GM23338 (cell line): ENCODE measurements around the gene PNPLA3. TPM values are rescaled to one million over a fixed set of nuclear protein-coding genes. Genes with fewer than 3 reads are reported as not detected.

ENCODE experiments used
- ATAC-seq: fragments of 200-7000 bp; cut with Tn5 transposase; 3 replicates; pipeline ENCODE4 v1.9.1; 2020
- DNase-seq: peaks from one replicate; pipeline ENCODE4 v3.0.0-alpha.2; 2015; ENCODE audit warnings: low spot score
- H2AFZ ChIP-seq: fragments of 200-600 bp; sonication (generic); 2 replicates; pipeline ENCODE4 v1.8.0; 2016; ENCODE audit warnings: antibody characterized with exemption, mild to moderate bottlenecking, moderate library complexity
- H3F3A ChIP-seq: fragments of 200-600 bp; sonication (generic); replicated peaks from 2 replicates; pipeline ENCODE4 v1.8.0; 2017; ENCODE audit warnings: antibody characterized with exemption, mixed run types, low read depth
- H3K27ac ChIP-seq: fragments of 200-600 bp; sonication (generic); 2 replicates; pipeline ENCODE4 v1.6.1; 2016; ENCODE audit warnings: low read depth
- H3K27me3 ChIP-seq: fragments of 200-600 bp; sonication (generic); 2 replicates; pipeline ENCODE4 v1.8.0; 2016; ENCODE audit warnings: mild to moderate bottlenecking, mixed run types, moderate library complexity; ENCODE audit not compliant: insufficient read depth
- H3K36me3 ChIP-seq: fragments of 200-600 bp; sonication (generic); 2 replicates; pipeline ENCODE4 v1.8.0; 2016; ENCODE audit warnings: mild to moderate bottlenecking; ENCODE audit not compliant: insufficient read depth
- H3K4me1 ChIP-seq: fragments of 200-600 bp; sonication (generic); 2 replicates; pipeline ENCODE4 v1.8.0; 2016; ENCODE audit warnings: mild to moderate bottlenecking, moderate library complexity; ENCODE audit not compliant: insufficient read depth
- H3K4me2 ChIP-seq: fragments of 200-600 bp; sonication (generic); 2 replicates; pipeline ENCODE4 v1.7.1; 2017; ENCODE audit warnings: mixed run types
- H3K4me3 ChIP-seq: fragments of 200-600 bp; sonication (generic); 2 replicates; pipeline ENCODE4 v1.6.1; 2016; ENCODE audit warnings: mixed run types
- H3K79me2 ChIP-seq: fragments of 200-600 bp; sonication (generic); replicated peaks from 2 replicates; pipeline ENCODE4 v1.8.0; 2017; ENCODE audit warnings: mild to moderate bottlenecking; ENCODE audit not compliant: insufficient read depth
- H3K9me2 ChIP-seq: fragments of 200-600 bp; sonication (generic); 2 replicates; pipeline ENCODE4 v1.8.0; 2017; ENCODE audit not compliant: insufficient read depth
- H4K20me1 ChIP-seq: fragments of 200-600 bp; sonication (generic); replicated peaks from 2 replicates; pipeline ENCODE4 v1.8.0; 2017; ENCODE audit warnings: mild to moderate bottlenecking; ENCODE audit not compliant: insufficient read depth
- H3K27ac Mint-ChIP-seq: 2 replicates; pipeline ENCODE4 v1.8.0; 2020; ENCODE audit warnings: inconsistent platforms, mild to moderate bottlenecking, moderate library complexity, mixed read lengths
- H3K27me3 Mint-ChIP-seq: 3 replicates; pipeline ENCODE4 v1.8.0; 2022; ENCODE audit warnings: low read depth, mild to moderate bottlenecking, moderate library complexity, mixed read lengths, inconsistent platforms; ENCODE audit not compliant: insufficient read depth, poor library complexity
- H3K36me3 Mint-ChIP-seq: 3 replicates; pipeline ENCODE4 v1.8.0; 2021; ENCODE audit warnings: low read depth, mild to moderate bottlenecking, inconsistent platforms, moderate library complexity, mixed read lengths
- H3K4me1 Mint-ChIP-seq: 3 replicates; pipeline ENCODE4 v1.8.0; 2020; ENCODE audit warnings: mild to moderate bottlenecking, inconsistent platforms, mixed read lengths
- H3K4me3 Mint-ChIP-seq: 3 replicates; pipeline ENCODE4 v1.8.0; 2021; ENCODE audit warnings: moderate library complexity, mild to moderate bottlenecking, inconsistent platforms, mixed read lengths
- H3K9me3 Mint-ChIP-seq: 3 replicates; pipeline ENCODE4 v1.8.0; 2020; ENCODE audit warnings: moderate library complexity, mild to moderate bottlenecking, inconsistent platforms, mixed read lengths
- CREB1 ChIP-seq: fragments of 250-450 bp; sonication (Bioruptor Pico); IDR thresholded peaks from 2 replicates; pipeline ENCODE4 v1.5.0; 2020; ENCODE audit warnings: low read depth, mild to moderate bottlenecking, moderate library complexity
- EZH2phosphoT487 ChIP-seq: fragments of 200-600 bp; sonication (generic); IDR thresholded peaks from one replicate; pipeline ENCODE4 v1.8.1; 2018; ENCODE audit warnings: antibody characterized with exemption; ENCODE audit not compliant: unreplicated experiment
- JUNB ChIP-seq: IDR thresholded peaks from one replicate; pipeline ENCODE4 v1.6.1; 2016; ENCODE audit warnings: antibody characterized with exemption; ENCODE audit not compliant: unreplicated experiment
- NANOG ChIP-seq: IDR thresholded peaks from 2 replicates; pipeline ENCODE4 v1.6.1; 2016; ENCODE audit warnings: antibody characterized with exemption, borderline replicate concordance
- POLR2AphosphoS5 ChIP-seq: IDR thresholded peaks from 2 replicates; pipeline ENCODE4 v1.6.1; 2016; ENCODE audit warnings: antibody characterized with exemption, low read depth
- STAT1 ChIP-seq: IDR thresholded peaks from one replicate; pipeline ENCODE4 v1.6.1; 2016; ENCODE audit warnings: antibody characterized with exemption; ENCODE audit not compliant: unreplicated experiment
- ZNF114 ChIP-seq: fragments of 250-450 bp; sonication (Bioruptor Pico); IDR thresholded peaks from 2 replicates; pipeline ENCODE4 v1.5.0; 2020; ENCODE audit warnings: mild to moderate bottlenecking, moderate library complexity
- ZNF331 ChIP-seq: fragments of 250-450 bp; sonication (Bioruptor Pico); IDR thresholded peaks from 2 replicates; pipeline ENCODE4 v1.5.0; 2020; ENCODE audit warnings: low read depth, mild to moderate bottlenecking, moderate library complexity
- polyA plus RNA-seq: library from polyadenylated mRNA; unstranded; fragments of >200 nt; fragmentation: Nextera tagmentation; extraction: Ambion mirVana; gene quantifications from 2 replicates; pipeline ENCODE4 v1.2.1, GENCODE V29; 2016
- total RNA-seq: library from RNA; depleted of rRNA; stranded (reverse); fragments of >200 nt; shearing (Covaris generic); gene quantifications from 2 replicates; pipeline ENCODE4 v1.2.3, GENCODE V29; 2014
- TF ChIP-seq, protein P1 (sequence below): fragments of 250-450 bp; sonication (Bioruptor Pico); IDR thresholded peaks from 2 replicates; pipeline ENCODE4 v1.5.0; 2020; ENCODE audit warnings: mild to moderate bottlenecking, moderate library complexity
- TF ChIP-seq, protein P2 (sequence below), 2 experiments: fragments of 200-600 bp in 1 of 2; sonication (generic) in 1 of 2; conservative IDR thresholded peaks; 2 replicates each; pipeline versions ENCODE4 v1.5.1 to v1.6.1; 2016 to 2017; ENCODE audit warnings: antibody characterized with exemption in 2 of 2, low read depth in 2 of 2, mild to moderate bottlenecking in 2 of 2, moderate library complexity in 1 of 2
- TF ChIP-seq, protein P3 (sequence below): IDR thresholded peaks from 2 replicates; pipeline ENCODE4 v1.6.1; 2016; ENCODE audit warnings: antibody characterized with exemption
- TF ChIP-seq, protein P4 (sequence below): IDR thresholded peaks from one replicate; pipeline ENCODE4 v1.6.1; 2018; ENCODE audit warnings: antibody characterized with exemption; ENCODE audit not compliant: unreplicated experiment

PNPLA3 gene
- total and polyA plus RNA-seq, 2 experiments from 2014 or later = 17.7 to 23.4 TPM

DNA sequence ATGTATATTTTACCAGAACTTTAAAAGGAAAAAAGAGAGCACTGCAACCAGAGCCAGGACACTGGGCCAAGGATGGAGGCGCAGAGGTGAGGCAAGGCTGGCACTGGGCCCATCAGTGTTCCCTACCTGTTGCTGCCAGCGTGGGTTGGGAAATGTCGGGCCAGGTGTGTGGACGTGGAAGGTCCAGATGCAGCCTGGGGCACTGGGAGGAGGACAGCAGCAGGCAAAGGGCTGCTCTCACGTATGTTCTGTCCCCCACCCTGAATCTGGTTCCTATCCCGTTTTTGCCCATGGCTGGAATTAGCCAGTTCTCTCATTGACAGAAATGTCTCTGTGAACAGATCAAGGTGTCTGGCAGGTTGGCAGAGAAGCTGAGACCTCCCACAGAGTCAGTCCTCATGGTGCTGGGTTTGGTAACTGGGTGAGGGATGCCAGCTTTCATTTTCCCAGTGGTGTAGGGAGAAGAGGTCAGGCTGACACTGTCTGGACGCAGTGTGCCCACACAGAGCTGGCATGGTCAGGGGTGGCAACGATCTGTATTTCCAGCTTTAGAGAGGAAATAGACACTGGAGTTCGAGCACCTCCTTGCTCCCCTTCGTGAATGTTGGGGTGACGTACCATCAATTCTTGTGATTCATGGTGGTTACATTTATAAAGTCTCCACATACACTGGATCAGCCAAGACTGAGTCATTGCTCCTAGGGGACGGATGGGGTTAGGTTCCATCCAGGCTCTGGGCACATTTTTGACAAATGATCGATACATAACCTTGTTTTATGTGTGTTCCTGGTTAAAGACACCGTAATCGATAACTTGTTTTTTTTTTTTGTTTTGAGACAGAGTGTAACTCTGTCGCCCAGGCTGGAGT, 4.3 kb upstream of the PNPLA3 start:
- Histone ChIP-seq H2AFZ (no peak overlapping the region), H3K79me2 (peaks cover under 1% of the 10 kb centered on the region), H3K36me3 (no peaks in the 10 kb centered on the region), H4K20me1 (no peaks in the 10 kb centered on the region), H3K27me3 (no peaks in the 10 kb centered on the region), H3K4me2 (no peak overlapping the region), H3K4me3 (no peak overlapping the region), H3K9me2 (no peaks in the 10 kb centered on the region), H3K4me1 (peaks cover 6% of the 10 kb centered on the region), H3F3A (no peaks in the 10 kb centered on the region), H3K27ac (no peak overlapping the region)
- H3K27me3 Mint-ChIP-seq = peaks cover 6% of the 10 kb centered on the region
- peaks cover 4% of the 10 kb centered on the region; the same call in 2 of the 3 replicates for H3K9me3 Mint-ChIP-seq
- peaks cover 14% of the 10 kb centered on the region for H3K4me1 Mint-ChIP-seq
- ATAC-seq (no peak), DNase-seq (no peak)
- no peak for TF ChIP-seq ZNF331 (CRISPR knock-in tag)
- TF ChIP-seq, protein P1, sequence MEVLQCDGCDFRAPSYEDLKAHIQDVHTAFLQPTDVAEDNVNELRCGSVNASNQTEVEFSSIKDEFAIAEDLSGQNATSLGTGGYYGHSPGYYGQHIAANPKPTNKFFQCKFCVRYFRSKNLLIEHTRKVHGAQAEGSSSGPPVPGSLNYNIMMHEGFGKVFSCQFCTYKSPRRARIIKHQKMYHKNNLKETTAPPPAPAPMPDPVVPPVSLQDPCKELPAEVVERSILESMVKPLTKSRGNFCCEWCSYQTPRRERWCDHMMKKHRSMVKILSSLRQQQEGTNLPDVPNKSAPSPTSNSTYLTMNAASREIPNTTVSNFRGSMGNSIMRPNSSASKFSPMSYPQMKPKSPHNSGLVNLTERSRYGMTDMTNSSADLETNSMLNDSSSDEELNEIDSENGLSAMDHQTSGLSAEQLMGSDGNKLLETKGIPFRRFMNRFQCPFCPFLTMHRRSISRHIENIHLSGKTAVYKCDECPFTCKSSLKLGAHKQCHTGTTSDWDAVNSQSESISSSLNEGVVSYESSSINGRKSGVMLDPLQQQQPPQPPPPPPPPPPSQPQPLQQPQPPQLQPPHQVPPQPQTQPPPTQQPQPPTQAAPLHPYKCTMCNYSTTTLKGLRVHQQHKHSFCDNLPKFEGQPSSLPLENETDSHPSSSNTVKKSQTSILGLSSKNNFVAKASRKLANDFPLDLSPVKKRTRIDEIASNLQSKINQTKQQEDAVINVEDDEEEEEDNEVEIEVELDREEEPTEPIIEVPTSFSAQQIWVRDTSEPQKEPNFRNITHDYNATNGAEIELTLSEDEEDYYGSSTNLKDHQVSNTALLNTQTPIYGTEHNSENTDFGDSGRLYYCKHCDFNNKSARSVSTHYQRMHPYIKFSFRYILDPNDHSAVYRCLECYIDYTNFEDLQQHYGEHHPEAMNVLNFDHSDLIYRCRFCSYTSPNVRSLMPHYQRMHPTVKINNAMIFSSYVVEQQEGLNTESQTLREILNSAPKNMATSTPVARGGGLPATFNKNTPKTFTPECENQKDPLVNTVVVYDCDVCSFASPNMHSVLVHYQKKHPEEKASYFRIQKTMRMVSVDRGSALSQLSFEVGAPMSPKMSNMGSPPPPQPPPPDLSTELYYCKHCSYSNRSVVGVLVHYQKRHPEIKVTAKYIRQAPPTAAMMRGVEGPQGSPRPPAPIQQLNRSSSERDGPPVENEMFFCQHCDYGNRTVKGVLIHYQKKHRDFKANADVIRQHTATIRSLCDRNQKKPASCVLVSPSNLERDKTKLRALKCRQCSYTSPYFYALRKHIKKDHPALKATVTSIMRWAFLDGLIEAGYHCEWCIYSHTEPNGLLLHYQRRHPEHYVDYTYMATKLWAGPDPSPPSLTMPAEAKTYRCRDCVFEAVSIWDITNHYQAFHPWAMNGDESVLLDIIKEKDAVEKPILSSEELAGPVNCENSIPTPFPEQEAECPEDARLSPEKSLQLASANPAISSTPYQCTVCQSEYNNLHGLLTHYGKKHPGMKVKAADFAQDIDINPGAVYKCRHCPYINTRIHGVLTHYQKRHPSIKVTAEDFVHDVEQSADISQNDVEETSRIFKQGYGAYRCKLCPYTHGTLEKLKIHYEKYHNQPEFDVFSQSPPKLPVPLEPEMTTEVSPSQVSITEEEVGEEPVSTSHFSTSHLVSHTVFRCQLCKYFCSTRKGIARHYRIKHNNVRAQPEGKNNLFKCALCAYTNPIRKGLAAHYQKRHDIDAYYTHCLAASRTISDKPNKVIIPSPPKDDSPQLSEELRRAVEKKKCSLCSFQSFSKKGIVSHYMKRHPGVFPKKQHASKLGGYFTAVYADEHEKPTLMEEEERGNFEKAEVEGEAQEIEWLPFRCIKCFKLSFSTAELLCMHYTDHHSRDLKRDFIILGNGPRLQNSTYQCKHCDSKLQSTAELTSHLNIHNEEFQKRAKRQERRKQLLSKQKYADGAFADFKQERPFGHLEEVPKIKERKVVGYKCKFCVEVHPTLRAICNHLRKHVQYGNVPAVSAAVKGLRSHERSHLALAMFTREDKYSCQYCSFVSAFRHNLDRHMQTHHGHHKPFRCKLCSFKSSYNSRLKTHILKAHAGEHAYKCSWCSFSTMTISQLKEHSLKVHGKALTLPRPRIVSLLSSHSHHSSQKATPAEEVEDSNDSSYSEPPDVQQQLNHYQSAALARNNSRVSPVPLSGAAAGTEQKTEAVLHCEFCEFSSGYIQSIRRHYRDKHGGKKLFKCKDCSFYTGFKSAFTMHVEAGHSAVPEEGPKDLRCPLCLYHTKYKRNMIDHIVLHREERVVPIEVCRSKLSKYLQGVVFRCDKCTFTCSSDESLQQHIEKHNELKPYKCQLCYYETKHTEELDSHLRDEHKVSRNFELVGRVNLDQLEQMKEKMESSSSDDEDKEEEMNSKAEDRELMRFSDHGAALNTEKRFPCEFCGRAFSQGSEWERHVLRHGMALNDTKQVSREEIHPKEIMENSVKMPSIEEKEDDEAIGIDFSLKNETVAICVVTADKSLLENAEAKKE = no peak
- TF ChIP-seq ZNF114 (CRISPR knock-in tag) = no peak
- TF ChIP-seq, protein P2, sequence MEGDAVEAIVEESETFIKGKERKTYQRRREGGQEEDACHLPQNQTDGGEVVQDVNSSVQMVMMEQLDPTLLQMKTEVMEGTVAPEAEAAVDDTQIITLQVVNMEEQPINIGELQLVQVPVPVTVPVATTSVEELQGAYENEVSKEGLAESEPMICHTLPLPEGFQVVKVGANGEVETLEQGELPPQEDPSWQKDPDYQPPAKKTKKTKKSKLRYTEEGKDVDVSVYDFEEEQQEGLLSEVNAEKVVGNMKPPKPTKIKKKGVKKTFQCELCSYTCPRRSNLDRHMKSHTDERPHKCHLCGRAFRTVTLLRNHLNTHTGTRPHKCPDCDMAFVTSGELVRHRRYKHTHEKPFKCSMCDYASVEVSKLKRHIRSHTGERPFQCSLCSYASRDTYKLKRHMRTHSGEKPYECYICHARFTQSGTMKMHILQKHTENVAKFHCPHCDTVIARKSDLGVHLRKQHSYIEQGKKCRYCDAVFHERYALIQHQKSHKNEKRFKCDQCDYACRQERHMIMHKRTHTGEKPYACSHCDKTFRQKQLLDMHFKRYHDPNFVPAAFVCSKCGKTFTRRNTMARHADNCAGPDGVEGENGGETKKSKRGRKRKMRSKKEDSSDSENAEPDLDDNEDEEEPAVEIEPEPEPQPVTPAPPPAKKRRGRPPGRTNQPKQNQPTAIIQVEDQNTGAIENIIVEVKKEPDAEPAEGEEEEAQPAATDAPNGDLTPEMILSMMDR (conservative IDR thresholded peaks at IDR 0.05; ENCODE audit: low read depth in 2 of 2) = no peak
- no peak for TF ChIP-seq NANOG
- no peak for TF ChIP-seq EZH2phosphoT487
- TF ChIP-seq, protein P3, sequence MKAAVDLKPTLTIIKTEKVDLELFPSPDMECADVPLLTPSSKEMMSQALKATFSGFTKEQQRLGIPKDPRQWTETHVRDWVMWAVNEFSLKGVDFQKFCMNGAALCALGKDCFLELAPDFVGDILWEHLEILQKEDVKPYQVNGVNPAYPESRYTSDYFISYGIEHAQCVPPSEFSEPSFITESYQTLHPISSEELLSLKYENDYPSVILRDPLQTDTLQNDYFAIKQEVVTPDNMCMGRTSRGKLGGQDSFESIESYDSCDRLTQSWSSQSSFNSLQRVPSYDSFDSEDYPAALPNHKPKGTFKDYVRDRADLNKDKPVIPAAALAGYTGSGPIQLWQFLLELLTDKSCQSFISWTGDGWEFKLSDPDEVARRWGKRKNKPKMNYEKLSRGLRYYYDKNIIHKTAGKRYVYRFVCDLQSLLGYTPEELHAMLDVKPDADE = no peak
- TF ChIP-seq JUNB = no peak
- no peak for TF ChIP-seq STAT1
- TF ChIP-seq, protein P4, sequence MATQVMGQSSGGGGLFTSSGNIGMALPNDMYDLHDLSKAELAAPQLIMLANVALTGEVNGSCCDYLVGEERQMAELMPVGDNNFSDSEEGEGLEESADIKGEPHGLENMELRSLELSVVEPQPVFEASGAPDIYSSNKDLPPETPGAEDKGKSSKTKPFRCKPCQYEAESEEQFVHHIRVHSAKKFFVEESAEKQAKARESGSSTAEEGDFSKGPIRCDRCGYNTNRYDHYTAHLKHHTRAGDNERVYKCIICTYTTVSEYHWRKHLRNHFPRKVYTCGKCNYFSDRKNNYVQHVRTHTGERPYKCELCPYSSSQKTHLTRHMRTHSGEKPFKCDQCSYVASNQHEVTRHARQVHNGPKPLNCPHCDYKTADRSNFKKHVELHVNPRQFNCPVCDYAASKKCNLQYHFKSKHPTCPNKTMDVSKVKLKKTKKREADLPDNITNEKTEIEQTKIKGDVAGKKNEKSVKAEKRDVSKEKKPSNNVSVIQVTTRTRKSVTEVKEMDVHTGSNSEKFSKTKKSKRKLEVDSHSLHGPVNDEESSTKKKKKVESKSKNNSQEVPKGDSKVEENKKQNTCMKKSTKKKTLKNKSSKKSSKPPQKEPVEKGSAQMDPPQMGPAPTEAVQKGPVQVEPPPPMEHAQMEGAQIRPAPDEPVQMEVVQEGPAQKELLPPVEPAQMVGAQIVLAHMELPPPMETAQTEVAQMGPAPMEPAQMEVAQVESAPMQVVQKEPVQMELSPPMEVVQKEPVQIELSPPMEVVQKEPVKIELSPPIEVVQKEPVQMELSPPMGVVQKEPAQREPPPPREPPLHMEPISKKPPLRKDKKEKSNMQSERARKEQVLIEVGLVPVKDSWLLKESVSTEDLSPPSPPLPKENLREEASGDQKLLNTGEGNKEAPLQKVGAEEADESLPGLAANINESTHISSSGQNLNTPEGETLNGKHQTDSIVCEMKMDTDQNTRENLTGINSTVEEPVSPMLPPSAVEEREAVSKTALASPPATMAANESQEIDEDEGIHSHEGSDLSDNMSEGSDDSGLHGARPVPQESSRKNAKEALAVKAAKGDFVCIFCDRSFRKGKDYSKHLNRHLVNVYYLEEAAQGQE = no peak
- no peak for TF ChIP-seq POLR2AphosphoS5
- no peak for TF ChIP-seq CREB1 (CRISPR knock-in tag)
- no peak overlapping the region for H3K27ac Mint-ChIP-seq
- no peak overlapping the region for H3K4me3 Mint-ChIP-seq
- no peaks in the 10 kb centered on the region for H3K36me3 Mint-ChIP-seq
